Measurements from ENCODE around the gene TUBGCP3. TPM values are rescaled to one million over a fixed set of nuclear protein-coding genes. Genes with fewer than 3 reads are reported as not detected.
A peak's percentile ranks its signal among the peaks of the same experiment; 100 is the strongest.

TUBGCP3 gene
- total RNA-seq, 1 experiment from 2014 or later = 37.3 TPM

DNA sequence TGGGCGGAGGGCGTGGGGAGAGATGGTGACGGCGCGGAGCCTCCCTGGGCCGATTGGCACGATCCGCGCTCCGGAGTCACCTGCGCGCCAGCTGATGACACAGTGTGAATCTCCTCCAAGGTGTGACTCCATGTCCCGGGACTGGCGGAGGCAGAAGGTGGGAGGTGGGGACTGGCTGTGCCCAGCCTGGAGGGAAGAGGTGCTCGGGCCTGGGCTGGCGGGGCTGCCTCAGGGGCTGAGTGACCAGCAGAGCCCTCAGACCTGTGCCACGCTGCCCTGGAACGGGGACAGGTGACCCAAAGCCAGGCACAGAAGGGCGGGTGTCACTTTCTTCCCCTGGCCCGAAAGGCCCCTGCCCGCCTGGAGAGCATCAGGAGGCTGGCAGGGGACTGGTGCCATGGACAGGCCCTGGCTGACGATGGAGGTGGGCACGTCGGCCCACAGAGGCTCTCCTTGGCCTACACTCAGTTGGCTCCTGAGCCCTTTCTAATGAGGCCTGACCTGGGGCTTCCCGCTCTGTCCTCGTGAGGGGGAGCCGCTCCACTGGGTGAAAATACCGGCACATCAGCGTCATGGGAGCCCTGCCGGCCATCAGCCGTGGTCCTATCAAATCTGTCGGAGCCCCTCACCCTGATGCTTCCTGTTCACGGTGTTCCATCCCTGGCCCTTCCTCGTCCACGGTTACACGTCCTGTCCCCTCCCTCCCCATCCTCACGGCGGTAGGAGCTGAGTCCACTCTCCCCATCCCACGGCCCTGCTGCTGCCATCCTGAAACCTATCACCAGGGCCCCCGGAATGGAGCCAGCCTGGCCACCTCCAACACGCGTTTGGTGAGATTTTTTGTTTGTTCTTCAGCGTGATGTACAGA is 136.2 kb downstream of the TUBGCP3 start:
- Histone ChIP-seq H3K79me2 (ENCODE audit: insufficient read depth, low read length) (no peaks in the 10 kb centered on the region), H2BK5ac (ENCODE audit: insufficient read length, low read length) (no peak overlapping the region), H3K23me2 (ENCODE audit: insufficient read length, low read depth, low read length, poor library complexity, severe bottlenecking) (no peaks in the 10 kb centered on the region), H3T11ph (ENCODE audit: low read length) (no peak overlapping the region), H3K27me3 (ENCODE audit: insufficient read depth, low read length) (no peaks in the 10 kb centered on the region), H2BK120ac (ENCODE audit: low read depth, low read length, poor library complexity, severe bottlenecking) (no peak overlapping the region), H3K4me1 (ENCODE audit: insufficient read depth, low read length) (no peaks in the 10 kb centered on the region), H3K4me2 (ENCODE audit: insufficient read depth, insufficient read length, low read length) (no peak overlapping the region), H2BK12ac (ENCODE audit: insufficient read length, low read depth, low read length) (no peak overlapping the region), H2AFZ (ENCODE audit: low read length) (no peak overlapping the region), H3K18ac (ENCODE audit: insufficient read length, low read depth, low read length) (no peak overlapping the region), H3K9me3 (ENCODE audit: control insufficient read depth, low read depth, low read length) (no peaks in the 10 kb centered on the region), H3K27ac (ENCODE audit: insufficient read length, low read depth, low read length) (no peak overlapping the region), H4K20me1 (ENCODE audit: control insufficient read depth, insufficient read depth, insufficient read length) (no peaks in the 10 kb centered on the region), H4K8ac (replicated peaks; ENCODE audit: insufficient read length, low read depth, low read length) (no peak overlapping the region), H2BK20ac (ENCODE audit: low read depth, low read length, poor library complexity, severe bottlenecking) (no peak overlapping the region), H2AK5ac (ENCODE audit: insufficient read length, low read length) (no peak overlapping the region), H3K56ac (ENCODE audit: insufficient read length, low read depth, low read length) (no peak overlapping the region), H4K91ac (ENCODE audit: insufficient read length, low read depth, low read length) (no peak overlapping the region), H3K79me1 (ENCODE audit: insufficient read depth, low read depth, low read length, poor library complexity, severe bottlenecking) (no peaks in the 10 kb centered on the region), H3K14ac (ENCODE audit: insufficient read depth, low read length) (no peak overlapping the region; the same call in 1 of the 2 replicates), H3K9ac (ENCODE audit: extremely low read depth, insufficient read length, low read length) (no peak overlapping the region), H3K23ac (ENCODE audit: insufficient read length, low read depth, low read length) (no peak overlapping the region), H3K4ac (ENCODE audit: low read depth, low read length) (no peak overlapping the region), H4K5ac (ENCODE audit: insufficient read length, low read depth, low read length) (no peak overlapping the region), H2BK15ac (ENCODE audit: low read depth, low read length) (no peak overlapping the region)
- Mint-ChIP-seq H3K27me3 (ENCODE audit: low read depth) (peaks cover 29% of the 10 kb centered on the region), H3K4me3 (no peak overlapping the region), H3K27ac (no peak overlapping the region), H3K9me3 (no peaks in the 10 kb centered on the region; a peak in 1 of 5 replicates), H3K4me1 (peaks cover 0 to 2% of the 10 kb centered on the region in 2 experiments; a peak in 1 of 4 replicates), H3K36me3 (ENCODE audit: insufficient read depth in 1 of 3, low read depth in 3 of 3) (no peaks in the 10 kb centered on the region; a peak in 1 of 7 replicates)
- TF ChIP-seq, protein P1, sequence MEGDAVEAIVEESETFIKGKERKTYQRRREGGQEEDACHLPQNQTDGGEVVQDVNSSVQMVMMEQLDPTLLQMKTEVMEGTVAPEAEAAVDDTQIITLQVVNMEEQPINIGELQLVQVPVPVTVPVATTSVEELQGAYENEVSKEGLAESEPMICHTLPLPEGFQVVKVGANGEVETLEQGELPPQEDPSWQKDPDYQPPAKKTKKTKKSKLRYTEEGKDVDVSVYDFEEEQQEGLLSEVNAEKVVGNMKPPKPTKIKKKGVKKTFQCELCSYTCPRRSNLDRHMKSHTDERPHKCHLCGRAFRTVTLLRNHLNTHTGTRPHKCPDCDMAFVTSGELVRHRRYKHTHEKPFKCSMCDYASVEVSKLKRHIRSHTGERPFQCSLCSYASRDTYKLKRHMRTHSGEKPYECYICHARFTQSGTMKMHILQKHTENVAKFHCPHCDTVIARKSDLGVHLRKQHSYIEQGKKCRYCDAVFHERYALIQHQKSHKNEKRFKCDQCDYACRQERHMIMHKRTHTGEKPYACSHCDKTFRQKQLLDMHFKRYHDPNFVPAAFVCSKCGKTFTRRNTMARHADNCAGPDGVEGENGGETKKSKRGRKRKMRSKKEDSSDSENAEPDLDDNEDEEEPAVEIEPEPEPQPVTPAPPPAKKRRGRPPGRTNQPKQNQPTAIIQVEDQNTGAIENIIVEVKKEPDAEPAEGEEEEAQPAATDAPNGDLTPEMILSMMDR (conservative IDR thresholded peaks at IDR 0.05) = no peak
- WGBS (ENCODE audit: extremely low coverage, insufficient read length, low lambda C conversion rate) = no CpG with 5 or more reads among the region's 43 CpGs
- DNase-seq = peak; percentile 20

Data from H9 (cell line).